Keratinocyte (primary cell): ENCODE measurements around the gene DCAF6. TPM values are rescaled to one million over a fixed set of nuclear protein-coding genes. Genes with fewer than 3 reads are reported as not detected.

ENCODE experiments used
- DNase-seq: peaks from one replicate; pipeline ENCODE4 v3.0.0-alpha.2; 2011; ENCODE audit warnings: low read depth, missing footprints, low spot score
- FAIRE-seq: peaks from 2 replicates; lab custom pipeline; 2011; peaks lifted over from hg19 to GRCh38; lab: Jason Lieb, UNC
- H2AFZ ChIP-seq: 2 replicates; pipeline ENCODE4 v1.6.0; 2012; ENCODE audit warnings: low read length, control low read depth, inconsistent platforms; ENCODE audit not compliant: control insufficient read depth
- H3K27ac ChIP-seq: 2 replicates; pipeline ENCODE4 v1.5.1; 2011; ENCODE audit warnings: low read length; ENCODE audit not compliant: control insufficient read depth, insufficient read depth
- H3K27me3 ChIP-seq: 3 replicates; pipeline ENCODE4 v1.6.0; 2011; ENCODE audit warnings: low read length; ENCODE audit not compliant: control insufficient read depth, insufficient read depth; ENCODE audit errors: extremely low read depth
- H3K36me3 ChIP-seq, 2 experiments: 2 replicates in 1 of 2; 3 replicates in 1 of 2; pipeline ENCODE4 v1.5.1; 2011; ENCODE audit warnings: low read length in 2 of 2, mild to moderate bottlenecking in 1 of 2; ENCODE audit not compliant: control insufficient read depth in 2 of 2, insufficient read depth in 2 of 2; ENCODE audit errors: extremely low read depth in 1 of 2
- H3K4me1 ChIP-seq: 3 replicates; pipeline ENCODE4 v1.5.1; 2011; ENCODE audit warnings: low read length; ENCODE audit not compliant: control insufficient read depth, insufficient read depth; ENCODE audit errors: extremely low read depth
- H3K4me2 ChIP-seq: 3 replicates; pipeline ENCODE4 v1.6.0; 2011; ENCODE audit warnings: low read depth, low read length; ENCODE audit not compliant: control insufficient read depth, insufficient read depth; ENCODE audit errors: extremely low read depth
- H3K4me3 ChIP-seq, 3 experiments: fragments of 200-600 bp in 1 of 3; sonication (generic) in 1 of 3; 2 replicates in 2 of 3; 3 replicates in 1 of 3; pipeline ENCODE4 v1.5.1; 2011 to 2016; ENCODE audit warnings: low read length in 3 of 3, mild to moderate bottlenecking in 3 of 3, control low read depth in 2 of 3, inconsistent platforms in 1 of 3, low read depth in 1 of 3, mixed read lengths in 1 of 3, mixed run types in 1 of 3, moderate library complexity in 1 of 3; ENCODE audit not compliant: control insufficient read depth in 2 of 3, insufficient read depth in 2 of 3; ENCODE audit errors: extremely low read depth in 1 of 3
- H3K79me2 ChIP-seq: 2 replicates; pipeline ENCODE4 v1.6.0; 2012; ENCODE audit warnings: low read length; ENCODE audit not compliant: control insufficient read depth, insufficient read depth
- H3K9ac ChIP-seq: 3 replicates; pipeline ENCODE4 v1.6.0; 2011; ENCODE audit warnings: low read length; ENCODE audit not compliant: control insufficient read depth, insufficient read depth; ENCODE audit errors: extremely low read depth
- H3K9me1 ChIP-seq: 3 replicates; pipeline ENCODE4 v1.6.0; 2011; ENCODE audit warnings: low read length; ENCODE audit not compliant: control insufficient read depth, insufficient read depth; ENCODE audit errors: extremely low read depth
- H3K9me3 ChIP-seq: 2 replicates; pipeline ENCODE4 v1.5.1; 2012; ENCODE audit warnings: low read depth, low read length; ENCODE audit not compliant: control insufficient read depth
- H4K20me1 ChIP-seq: 3 replicates; pipeline ENCODE4 v1.6.0; 2011; ENCODE audit warnings: low read length; ENCODE audit not compliant: control insufficient read depth, insufficient read depth; ENCODE audit errors: extremely low read depth
- EZH2 ChIP-seq: IDR thresholded peaks from one replicate; pipeline ENCODE4 v1.6.1; 2012; ENCODE audit warnings: inconsistent platforms, mild to moderate bottlenecking, low read length, moderate library complexity
- dilution Hi-C: fragments of 300-500 bp; cut with MboI; formaldehyde crosslinking; loops from one replicate; pipeline ENCODE4 v1.7.0; 2020; ENCODE audit warnings: low sequenced_read_pairs; ENCODE audit not compliant: extremely low pct_ligation_motif_present
- polyA plus RNA-seq, 5 experiments: library from polyadenylated mRNA; depleted of rRNA in 3 of 5; stranded (reverse) in 3 of 5; stranded (forward) in 1 of 5; unstranded in 1 of 5; fragments of >200 nt; gene quantifications; 1 replicate in 1 of 5; 2 replicates in 3 of 5; 3 replicates in 1 of 5; pipeline versions ENCODE4 v1.2.1 to v1.2.3, GENCODE V29; 2011 to 2012; ENCODE audit warnings: missing spikeins in 2 of 5, low read depth in 1 of 5, low replicate concordance in 1 of 5
- TF ChIP-seq, protein P1 (sequence below), 3 experiments: IDR thresholded peaks in 1 of 3; conservative IDR thresholded peaks in 1 of 3; optimal IDR thresholded peaks in 1 of 3; 2 replicates in 2 of 3; 3 replicates in 1 of 3; pipeline versions ENCODE3 to v1.5.1; 2011; ENCODE audit warnings: low read length in 3 of 3, mild to moderate bottlenecking in 3 of 3, moderate library complexity in 2 of 3, control low read depth in 1 of 3, inconsistent platforms in 1 of 3; ENCODE audit not compliant: insufficient read depth in 2 of 3; ENCODE audit errors: extremely low read depth in 1 of 3

The DCAF6 gene
- polyA plus RNA-seq, 1 donor (not counting 4 experiments of a cell fraction or from before 2014, with no cell fraction given) = 109 TPM

DNA sequence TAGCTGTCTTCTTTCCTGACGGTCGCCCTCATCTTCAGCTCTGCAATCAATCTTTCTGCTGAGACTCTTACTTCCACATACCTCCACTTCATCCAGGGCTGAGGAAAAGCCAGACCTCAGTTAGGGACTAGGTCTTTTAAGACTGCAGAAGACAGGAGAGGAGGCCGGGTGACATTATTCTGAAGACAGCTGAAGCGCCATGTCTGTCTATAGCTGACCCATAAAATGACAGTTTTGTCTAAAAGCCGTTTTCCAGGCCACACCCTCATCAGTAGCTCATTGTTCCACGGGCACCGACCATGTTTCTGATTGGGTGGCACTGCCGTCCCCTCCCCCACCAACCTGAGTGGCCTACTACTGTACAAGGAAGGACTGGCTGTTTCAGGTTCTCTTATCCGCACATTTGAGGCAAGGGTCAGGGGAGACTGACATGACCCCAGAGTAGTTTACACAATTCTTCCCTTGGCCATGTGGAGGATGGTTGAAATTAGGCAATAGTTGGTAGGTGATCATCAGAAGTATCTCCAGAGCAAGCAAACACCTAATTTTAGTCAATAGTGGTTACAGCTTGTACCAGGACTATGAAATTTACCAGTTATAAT lies 22.5 kb upstream of the DCAF6 start, which contains the start of gene ADCY10:
Gene ADCY10 (minus strand): TSS at position 240 of the 602 bp plus-strand sequence. CDS start 8,994 bp downstream, outside the sequence.
- Histone ChIP-seq H3K4me3 (no peak within 1 kb of the TSS), H3K4me1 (peaks cover 11% of the 10 kb centered on the region), H3K79me2 (no peaks in the 10 kb centered on the region), H3K9me3 (peaks cover 2% of the 10 kb centered on the region), H3K27me3 (no peaks in the 10 kb centered on the region), H3K9me1 (no peaks in the 10 kb centered on the region), H3K4me2 (no peak within 1 kb of the TSS), H4K20me1 (no peaks in the 10 kb centered on the region), H3K36me3 (peaks cover 0 to 1% of the 10 kb centered on the region in 2 experiments), H3K9ac (no peak within 1 kb of the TSS), H2AFZ (no peak within 1 kb of the TSS), H3K27ac (no peak within 1 kb of the TSS)
- TF ChIP-seq, protein P1, sequence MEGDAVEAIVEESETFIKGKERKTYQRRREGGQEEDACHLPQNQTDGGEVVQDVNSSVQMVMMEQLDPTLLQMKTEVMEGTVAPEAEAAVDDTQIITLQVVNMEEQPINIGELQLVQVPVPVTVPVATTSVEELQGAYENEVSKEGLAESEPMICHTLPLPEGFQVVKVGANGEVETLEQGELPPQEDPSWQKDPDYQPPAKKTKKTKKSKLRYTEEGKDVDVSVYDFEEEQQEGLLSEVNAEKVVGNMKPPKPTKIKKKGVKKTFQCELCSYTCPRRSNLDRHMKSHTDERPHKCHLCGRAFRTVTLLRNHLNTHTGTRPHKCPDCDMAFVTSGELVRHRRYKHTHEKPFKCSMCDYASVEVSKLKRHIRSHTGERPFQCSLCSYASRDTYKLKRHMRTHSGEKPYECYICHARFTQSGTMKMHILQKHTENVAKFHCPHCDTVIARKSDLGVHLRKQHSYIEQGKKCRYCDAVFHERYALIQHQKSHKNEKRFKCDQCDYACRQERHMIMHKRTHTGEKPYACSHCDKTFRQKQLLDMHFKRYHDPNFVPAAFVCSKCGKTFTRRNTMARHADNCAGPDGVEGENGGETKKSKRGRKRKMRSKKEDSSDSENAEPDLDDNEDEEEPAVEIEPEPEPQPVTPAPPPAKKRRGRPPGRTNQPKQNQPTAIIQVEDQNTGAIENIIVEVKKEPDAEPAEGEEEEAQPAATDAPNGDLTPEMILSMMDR (optimal IDR thresholded peaks at IDR 0.05 in 1 of 3, IDR thresholded peaks at IDR 0.05 in 1 of 3, conservative IDR thresholded peaks at IDR 0.05 in 1 of 3; ENCODE audit: extremely low read depth in 1 of 3, insufficient read depth in 2 of 3, low read length in 3 of 3) = no peak
- TF ChIP-seq EZH2 = no peak
- dilution Hi-C loops = no loop called here
- FAIRE-seq (no peak), DNase-seq (no peak)

- H3K9ac ChIP-seq = no peak overlapping the region
- H3K4me3 ChIP-seq = no peak overlapping the region
- H3K9me3 ChIP-seq = no peaks in the 10 kb centered on the region
- FAIRE-seq (no peak), DNase-seq (no peak)
- no peak overlapping the region for H3K4me2 ChIP-seq
- no peak for TF ChIP-seq EZH2
- TF ChIP-seq, protein P1 (optimal IDR thresholded peaks at IDR 0.05 in 1 of 3, IDR thresholded peaks at IDR 0.05 in 1 of 3, conservative IDR thresholded peaks at IDR 0.05 in 1 of 3; ENCODE audit: extremely low read depth in 1 of 3, insufficient read depth in 2 of 3, low read length in 3 of 3) = no peak
- no peaks in the 10 kb centered on the region for H4K20me1 ChIP-seq
- H3K79me2 ChIP-seq = no peaks in the 10 kb centered on the region
- H3K27me3 ChIP-seq = no peaks in the 10 kb centered on the region
- H3K36me3 ChIP-seq = peaks cover 0 to 2% of the 10 kb centered on the region in 2 experiments
- no peak overlapping the region for H2AFZ ChIP-seq
- H3K9me1 ChIP-seq = no peaks in the 10 kb centered on the region
- no peak overlapping the region for H3K27ac ChIP-seq
- dilution Hi-C loops = no loop called here
- peaks cover 10% of the 10 kb centered on the region for H3K4me1 ChIP-seq
Observed at GRCh38 chr1:167915569-167915968, 20.9 kb upstream of the DCAF6 start.
